Left hindlimb (tissue), 1 donor: Measurements from ENCODE around the gene CORO1C.

Experiments used
- DNase-seq: peaks from one replicate; pipeline ENCODE4 v3.0.0-alpha.2; 2018

Gene CORO1C

DNA sequence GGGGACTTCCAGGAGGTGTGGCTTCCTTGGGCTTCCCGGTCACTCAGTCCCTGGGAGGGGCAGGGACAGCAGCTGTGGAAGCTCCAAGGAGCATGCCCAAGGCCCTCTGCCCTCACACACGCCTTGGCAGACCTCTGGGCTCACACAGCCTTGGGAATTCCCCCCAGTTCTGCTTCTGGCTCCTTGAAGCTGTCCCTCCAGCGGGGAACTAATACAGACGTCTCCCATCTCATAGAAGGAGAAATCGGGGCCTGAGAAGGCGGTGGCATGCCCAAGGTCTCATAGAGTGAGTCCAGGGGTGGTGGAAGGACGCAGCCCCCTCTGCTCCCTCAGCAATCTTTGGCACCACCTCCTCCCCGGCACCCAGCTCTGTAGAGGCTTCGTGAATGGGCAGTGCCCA lies 117.8 kb downstream of the CORO1C start:
- no peak for DNase-seq

DNA sequence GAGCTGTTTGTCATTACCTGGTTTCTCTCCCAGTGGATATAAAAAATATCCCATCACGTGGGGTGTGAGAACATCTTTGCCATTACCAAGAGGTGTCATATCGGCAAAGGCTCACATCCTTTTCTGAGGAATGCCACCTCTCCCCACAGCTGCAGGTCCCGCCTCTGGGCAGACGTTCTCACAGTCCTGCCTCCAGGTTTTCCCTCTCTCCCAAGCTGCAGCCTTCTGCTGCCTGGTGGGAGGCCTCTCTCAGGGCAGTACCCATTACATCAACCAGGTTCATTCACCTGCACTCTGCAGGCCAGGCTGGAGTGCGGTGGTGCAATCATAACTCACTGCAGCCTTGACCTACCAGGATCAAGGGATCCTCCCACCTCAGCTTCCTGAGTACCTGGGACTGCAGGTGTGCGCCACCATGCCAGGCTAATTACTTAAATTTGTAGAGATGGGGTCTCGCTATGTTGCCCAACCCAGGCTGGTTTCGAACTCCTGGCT lies 118.5 kb downstream of the CORO1C start:
- no peak for DNase-seq

DNA sequence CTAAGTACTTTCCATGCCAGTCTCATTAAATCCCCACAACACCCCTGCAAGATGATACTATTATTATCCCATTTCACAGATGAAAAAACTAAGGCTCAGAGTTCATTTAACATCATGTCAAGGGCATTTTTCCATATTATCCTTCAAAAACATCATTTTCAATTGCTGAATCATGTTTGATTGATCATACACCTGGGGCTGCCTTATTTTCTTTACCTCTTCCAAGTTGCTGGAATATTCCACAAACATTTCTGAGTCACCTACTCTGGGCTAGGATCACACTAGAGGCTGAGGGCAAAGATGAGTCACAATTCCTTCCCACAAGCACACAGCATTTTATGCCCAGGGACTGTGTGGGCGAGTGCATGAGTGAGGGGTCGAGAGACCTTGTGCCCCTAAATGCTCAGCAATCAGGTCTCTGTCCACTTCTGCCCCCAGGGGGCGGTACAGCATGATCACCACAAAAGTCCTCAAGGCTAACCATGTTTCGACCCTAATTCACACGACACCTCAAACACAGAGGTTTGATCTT lies 119.4 kb downstream of the CORO1C start:
- DNase-seq, result no peak

DNA sequence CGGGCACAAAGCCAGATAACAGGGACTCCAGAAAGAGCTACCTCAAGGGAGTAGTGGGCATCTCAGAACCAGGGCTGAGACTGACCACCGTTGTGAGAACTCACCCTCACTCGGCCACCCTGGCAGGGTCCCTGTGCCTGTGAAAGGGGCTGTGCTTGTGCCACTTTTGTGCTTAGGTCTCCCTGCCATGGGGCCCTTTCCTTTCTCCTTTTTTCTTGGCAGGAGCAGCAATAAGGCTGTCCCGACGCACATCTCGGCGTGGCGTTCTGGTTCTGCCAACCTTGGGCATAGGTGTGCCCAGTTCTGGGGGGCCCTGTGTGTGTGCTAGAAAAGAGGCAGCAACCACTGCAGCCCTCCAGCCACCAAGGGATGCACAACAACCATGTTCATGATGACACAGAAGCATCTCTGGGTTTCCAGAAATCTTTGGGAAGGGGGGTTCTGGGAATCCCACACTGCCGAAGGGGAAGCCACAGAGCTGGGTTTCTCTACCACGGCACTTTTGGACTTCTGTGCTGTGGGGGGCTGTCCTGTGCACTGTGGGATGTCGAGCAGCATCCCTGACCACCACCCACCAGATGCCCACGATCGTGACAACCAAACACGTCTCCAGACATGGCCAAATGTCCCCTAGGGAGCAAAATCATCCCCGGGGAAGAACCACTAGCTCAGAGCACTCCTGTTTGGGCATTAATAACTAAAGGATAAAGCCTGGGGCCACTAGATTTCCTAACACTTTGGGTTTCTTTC lies 120.3 kb downstream of the CORO1C start:
- DNase-seq, result peak; percentile 20

DNA sequence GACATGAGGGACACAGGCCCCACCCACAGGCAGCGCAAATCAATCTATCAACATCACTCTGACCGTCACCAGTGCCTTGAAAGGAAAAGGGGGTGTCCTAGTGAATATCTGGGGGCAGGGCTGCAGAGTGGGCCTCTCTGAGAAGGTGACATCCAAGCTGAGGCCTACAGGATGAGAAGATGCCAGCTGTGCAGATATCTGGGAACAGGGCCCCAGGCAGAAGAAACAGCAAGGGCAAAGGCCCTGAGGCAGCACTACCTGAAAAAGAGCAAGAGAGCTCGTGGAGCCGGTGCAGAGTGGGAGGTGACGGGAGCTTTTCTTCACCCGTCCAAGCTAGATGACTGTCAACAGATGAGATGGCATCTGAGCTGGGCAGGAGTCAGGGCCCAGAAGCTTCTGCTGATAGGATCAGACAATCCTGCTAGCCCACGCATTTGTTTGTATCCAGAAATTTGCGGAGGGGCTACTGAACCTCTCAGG lies 120.9 kb downstream of the CORO1C start:
- DNase-seq, result no peak

DNA sequence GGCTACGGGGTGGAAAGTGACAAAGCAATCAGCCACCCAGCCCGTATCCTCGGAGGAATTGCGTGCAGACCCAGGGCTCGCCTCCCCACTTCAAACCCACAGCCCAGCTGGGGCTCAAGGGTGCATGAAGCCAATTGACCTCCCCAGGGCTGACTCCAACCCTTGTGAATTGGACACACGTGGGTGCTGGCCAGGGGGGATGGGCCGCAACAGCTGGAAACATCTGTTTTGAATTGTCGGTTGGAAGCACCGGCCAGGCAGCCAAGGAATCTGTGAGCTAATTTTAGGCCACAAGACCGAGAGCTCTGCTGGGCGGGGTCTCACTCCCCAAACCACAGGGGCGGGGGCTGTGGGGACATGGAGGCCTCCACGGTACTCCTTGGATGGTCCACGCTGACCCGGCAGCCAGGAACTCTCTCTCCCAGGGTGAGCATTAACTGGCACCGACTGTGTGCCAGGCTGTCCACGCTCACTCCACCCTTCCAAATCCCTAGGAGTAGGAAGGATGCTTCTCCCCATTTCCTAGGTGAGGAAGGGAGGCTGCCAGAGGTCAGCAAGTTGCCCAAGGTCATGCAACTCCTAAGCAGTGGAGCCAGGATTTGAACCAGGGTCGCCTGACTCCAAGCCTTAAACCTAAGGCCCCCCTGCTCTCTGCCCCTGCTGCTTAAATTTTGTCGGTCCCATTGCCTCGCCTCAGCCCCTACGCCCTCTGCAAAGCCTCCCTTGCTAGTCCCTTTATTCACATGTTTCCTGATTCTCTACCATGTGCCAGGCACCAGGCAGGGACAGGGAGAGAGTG lies 121.6 kb downstream of the CORO1C start:
- DNase-seq, result peak; percentile 93

DNA sequence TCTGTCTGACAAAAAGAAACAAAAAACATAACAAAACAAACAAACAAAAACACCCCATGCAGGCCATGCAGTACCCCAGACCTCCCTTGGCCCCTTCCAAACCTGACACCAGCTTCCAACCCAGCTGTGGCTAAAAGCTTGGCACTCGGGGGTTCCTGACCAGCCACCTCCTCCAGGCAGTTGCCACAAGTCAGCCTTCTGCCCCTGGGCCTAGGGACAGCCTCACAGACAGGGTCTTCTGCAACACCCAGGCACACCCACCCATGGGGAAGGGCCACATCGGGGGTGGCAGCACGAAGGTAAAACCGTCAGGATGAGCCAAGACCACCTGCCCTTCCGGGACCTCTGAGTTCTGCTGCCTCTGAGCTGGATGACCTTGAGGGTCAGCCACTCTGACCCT lies 122.7 kb downstream of the CORO1C start:
- DNase-seq, result peak; percentile 25

DNA sequence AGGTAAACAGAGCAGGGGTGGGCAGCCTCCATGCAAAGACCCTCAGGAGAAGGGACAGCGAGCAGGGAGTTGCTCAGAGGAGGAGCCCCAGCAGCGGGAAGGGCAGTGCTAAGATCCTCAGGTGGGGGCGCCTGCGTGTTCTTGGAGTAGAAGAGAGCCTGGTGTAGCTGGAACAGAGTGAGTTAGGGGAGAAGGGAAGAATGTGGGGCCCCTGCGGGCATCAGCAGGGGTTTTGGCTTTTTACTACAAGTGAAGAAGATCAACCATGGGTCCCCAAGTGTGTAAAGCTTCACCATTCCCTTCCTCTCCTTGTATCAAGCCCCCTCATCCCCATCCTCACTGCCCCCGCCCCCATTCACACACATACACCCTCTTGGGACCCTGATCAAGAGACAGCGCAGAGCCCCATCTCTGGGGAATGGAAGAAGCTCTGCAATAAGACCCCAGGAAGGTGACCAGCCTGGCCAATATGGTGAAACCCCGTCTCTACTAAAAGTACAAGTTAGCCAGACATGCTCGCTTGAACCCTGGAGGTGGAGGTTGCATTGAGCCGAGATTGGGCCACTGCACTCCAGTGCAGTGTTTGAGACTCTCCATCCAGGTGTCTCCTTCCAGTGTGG lies 123.2 kb downstream of the CORO1C start:
- DNase-seq, result peak; percentile 23

DNA sequence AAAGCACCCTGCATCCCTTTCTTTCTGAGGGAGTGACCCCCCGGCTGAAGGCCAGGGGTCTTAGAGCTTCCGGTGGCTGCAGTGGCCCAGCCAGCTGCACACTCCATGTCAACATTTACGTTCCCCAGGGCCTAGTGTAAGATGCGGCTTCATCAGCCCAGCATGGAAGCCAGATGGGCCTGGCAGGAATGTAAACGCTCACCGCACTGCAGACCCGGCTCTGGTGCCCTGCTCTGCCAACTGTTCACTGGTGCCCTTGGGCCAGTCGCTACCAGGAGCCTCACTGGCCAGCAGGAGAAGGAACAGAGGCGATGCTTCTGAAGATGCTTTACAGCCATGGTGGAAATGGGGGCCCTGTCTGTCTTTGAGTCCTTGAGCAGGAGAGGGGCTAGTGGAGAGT lies 124.8 kb downstream of the CORO1C start:
- no peak for DNase-seq

DNA sequence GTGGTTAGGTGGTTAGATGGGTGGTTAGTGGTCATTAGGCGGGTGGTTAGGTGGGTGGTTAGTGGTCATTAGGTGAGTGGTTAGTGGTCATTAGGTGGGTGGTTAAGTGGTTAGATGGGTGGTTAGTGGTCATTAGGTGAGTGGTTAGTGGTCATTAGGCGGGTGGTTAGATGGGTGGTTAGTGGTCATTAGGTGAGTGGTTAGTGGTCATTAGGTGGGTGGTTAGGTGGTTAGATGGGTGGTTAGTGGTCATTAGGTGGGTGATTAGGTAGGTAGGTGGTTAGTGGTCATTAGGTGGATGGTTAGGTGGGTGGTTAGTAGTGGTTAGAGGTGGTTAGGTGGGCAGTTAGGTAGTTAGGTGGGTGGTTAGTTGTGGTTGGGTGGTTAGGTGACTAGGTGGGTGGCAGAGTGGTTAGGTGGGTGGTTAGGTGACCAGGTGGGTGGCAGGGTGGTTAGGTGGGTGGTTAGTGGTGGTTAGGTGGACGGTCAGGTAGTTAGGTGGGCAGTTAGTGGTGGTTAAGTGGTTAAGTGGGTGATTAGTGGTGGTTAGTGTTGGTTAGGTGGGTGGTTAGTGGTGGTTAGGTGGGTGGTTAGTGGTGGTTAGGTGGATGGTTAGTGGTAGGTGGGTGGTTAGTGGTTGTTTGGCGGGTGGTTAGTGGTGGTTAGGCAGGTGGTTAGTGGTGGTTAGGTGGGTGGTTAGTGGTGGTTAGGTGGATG lies 125.5 kb downstream of the CORO1C start:
- DNase-seq, result peak; percentile 22

DNA sequence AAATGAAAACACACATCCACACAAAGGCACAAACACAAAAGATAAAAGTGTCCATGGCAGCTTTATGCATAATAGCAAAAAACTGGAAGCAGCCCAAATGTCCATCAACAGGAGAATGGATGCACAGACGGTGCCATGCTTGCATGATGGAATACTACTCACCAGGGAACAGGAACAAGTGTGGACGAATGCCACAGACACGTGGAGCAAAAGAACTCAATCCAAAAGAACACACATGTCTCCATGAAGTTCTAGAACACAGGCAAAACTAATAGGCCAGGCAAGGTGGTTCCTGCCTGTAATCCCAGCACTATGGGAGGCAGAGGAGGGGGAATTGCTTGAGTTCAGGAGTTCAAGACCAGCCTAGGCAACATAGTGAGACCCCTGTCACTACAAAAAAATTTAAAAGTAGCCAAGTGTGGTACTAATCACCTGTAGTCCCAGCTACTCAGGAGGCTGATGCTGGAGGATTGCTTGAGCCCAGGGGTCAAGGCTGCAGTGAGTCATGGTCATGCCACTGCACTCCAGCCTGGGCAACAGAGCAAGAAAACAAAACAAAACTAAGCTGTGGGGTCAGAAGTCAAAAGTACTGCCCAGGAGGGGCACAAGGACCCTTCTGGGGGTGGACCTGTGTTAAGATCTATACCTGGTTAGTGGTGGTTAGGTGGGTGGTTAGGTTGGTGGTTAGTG lies 126.2 kb downstream of the CORO1C start:
- DNase-seq, result no peak

DNA sequence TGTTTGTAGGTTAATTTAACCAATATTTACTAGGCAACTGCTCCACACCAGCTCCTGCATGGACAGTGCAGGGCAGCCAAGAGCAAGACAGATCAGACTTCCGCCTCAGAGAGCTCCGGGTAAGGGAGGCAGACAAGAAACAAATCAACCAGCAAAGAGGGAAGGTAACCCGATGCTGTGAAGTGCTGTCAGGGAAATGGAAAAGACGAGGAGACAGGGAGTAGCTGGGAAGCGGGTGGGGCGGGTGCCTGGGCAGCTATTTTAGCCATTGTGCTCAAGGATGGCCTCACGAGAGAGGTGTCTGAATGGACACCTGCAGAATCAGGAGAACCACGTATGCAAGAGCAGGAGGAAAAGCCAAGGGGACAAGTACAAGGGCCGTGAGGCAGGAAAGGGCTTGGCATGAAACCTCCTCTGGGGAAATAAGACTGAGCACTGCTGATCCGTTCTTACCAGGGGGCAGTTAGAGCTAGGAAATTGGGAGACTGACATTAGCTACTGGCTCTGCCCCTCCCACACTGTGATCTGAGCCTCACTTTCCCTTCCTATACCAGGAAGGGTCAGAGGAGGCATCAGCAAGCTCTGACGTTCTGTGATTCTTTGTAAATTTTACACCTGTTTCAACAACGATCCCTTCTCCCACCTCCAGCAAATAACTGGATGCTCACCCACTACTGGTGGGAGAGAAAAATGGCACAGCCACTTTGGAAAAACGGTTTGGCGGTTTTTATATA lies 126.9 kb downstream of the CORO1C start:
- peak; percentile 25 for DNase-seq

DNA sequence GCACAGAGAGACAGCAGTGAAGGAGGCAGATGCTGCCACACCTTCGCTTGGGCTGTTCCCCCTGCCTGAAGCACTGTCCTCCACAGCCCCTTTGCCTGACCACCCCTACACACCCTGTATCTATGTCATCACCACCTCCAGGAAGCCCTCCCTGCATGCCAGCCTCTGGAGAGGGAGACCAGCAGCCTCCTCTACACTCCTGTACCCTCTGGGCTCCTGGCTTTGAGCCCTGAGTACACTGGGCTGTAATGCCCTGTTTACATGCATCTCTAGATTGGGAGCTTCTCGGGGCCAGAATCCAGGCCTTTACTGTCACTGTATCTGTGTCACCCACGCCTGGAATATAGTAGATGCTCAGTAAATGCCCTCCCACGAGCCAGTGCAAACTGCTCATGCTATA lies 127.6 kb downstream of the CORO1C start:
- no peak for DNase-seq

DNA sequence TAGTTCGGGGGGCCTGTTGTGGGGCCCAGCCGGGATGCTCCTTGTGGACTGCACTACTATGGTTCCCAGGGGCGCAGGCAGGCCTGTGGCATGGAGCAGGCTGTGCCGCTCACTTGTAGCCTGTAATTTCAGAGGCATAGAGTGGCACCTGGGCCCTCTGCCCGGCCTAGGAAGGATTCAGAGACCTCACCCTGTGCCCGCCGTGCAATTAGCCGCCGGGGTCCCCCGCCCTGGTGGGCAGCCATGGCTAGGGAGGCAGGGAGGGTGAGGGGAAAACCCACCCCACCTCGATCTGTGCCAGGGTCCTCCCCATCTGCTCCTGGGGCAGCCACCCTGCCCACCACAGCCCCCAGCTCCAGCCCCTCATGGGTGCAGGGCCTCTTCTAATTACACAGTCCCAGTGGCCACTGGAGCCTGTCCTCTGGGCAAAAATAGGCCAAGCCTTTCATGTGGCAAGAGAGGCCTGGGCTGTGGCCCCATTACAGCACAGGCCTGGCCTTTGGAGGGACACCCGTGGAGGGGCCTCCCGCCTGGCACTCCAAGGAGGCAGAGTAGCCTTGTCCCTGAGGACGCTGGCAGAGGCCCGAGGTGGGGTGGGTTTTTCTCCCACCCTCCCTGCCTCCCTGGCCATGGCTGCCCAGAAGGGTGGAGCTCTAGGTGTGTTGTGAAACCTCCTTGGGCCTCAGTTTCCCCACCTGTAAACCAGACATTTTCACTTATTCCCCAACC lies 128.2 kb downstream of the CORO1C start:
- DNase-seq, result peak; percentile 74

DNA sequence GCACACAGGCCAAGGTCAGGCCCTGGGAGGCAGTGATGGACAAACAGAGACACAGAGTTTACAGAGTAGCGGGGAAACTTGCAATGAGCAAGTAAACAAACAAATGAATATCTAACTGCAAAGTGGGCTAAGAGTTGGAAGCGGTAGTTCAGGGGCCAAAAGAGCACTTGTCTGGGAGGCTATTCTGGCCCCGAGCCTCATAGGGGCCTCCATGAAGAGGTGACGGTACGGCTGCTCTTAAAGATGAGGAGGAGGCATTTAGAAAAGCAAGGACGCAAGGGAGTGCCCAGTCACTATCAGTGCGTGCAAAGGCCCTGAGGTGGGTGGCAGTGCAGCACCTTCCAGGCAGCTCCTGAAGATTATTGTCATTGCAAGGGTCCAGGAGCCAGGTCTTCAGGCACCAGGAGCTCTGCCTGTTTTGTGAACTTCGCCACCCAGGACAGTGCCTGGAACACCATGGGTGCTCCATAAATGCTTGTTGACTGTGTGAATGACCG lies 129.1 kb downstream of the CORO1C start:
- DNase-seq, result no peak

DNA sequence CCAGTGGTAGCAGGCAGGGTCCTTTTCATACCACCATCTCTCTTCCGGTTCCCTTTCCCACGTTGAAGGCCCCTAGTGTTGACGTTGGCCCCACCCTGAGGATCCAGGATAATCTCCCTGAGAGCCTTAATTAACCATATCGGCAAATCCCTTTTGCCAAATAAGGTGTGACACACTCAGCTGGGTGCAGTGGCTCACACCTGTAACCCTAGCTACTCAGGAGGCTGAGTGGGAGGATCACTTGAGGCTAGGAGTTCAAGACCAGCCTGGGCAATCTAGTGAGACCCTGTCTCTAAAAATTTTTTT lies 130.7 kb downstream of the CORO1C start:
- no peak for DNase-seq

DNA sequence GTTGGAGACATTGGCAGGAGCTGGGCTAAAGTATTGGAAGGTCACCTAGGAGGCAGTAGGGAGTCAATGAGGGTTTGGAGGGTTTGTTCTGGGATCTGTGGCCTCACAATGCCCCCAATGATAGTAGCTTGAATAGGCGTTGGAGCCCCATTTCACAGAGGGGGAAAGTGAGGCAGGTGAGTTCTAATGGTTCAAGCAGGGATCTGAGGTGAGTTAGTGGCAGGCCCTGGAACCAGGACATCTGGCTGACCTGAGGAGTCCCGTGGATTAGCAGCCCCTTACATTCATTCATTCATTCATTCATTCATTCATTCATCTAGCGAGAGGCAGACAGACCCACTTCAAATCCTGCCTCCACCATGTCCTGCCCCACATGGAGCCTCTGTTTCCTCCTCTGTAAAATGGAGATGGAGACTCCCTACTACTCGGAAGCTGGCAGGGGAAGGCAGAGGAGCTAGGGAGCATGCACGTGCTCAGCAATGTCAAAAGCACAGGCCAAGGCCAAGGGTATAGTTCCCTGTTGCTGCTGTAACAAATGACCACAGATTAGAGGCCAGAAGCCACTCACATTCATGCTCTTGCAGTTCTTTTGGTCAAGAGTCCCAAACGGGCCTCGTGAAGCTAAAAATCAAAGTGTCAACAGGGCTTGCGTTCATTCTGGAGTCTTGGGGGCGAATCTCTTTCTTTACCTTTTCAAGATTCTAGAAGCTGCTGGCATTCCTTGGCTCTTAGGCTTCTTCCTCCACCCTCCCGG lies 131.2 kb downstream of the CORO1C start:
- no peak for DNase-seq

DNA sequence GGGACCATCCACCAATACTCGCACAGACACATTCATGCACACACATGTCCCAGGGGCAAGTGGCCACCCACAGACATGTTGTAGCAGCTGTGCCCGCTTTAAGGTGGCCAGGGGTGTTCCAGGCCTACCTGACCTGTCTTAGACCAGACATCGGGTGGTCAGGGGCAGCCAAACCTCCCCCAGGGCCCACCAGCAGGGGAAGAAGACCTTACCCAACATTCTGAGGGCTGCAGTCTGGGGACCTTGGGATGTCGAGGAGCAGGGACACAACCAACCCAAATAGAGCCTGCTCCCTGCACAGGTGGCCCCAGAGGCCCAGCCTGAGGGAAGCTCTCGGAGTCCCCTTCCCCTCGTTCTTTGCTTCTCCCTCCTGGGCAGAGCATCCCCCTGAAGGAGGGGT lies 131.8 kb downstream of the CORO1C start:
- no peak for DNase-seq

DNA sequence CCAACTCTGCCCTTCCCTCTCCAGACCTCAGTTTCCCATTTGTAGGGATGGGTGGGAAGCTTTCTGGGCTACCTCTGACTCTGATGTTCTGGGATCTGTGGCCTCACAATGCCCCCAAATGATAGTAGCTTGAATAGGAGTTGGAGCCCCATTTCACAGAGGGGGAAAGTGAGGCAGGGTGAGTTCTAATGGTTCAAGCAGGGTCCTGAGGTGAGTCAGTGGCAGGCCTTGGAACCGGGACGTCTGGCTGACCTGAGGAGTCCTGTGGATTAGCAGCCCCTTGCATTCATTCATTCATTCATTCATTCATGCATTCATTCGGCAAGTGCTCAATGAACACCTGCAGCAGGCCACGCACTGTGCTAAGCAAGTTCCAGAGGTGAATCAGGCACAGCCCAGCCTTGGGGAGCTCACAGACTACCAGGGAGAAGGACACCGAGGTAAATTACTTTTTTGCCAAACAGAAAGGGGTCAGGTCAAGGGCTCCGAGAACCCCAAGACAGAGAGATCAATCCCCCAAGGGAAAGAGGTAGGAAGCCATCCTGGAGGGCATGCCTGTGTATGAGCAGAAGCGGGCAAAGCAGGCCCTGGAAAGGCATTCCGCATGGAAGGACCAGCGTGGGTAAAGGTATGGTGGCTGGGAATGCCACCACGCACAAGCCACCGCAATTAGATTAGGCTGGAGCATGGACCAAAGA lies 132.6 kb downstream of the CORO1C start:
- no peak for DNase-seq
